Activated T-cell treated with anti-CD3 and anti-CD28 coated beads for 24 hours (primary cell): ENCODE data around the gene AUNIP.
"Not testable (repeated sequence)": the region's sequence is repeated elsewhere in the genome, so short reads cannot be mapped to it uniquely, and the experiment has no call there.

Experiments used
- DNase-seq: peaks from one replicate; pipeline ENCODE4 v3.0.0-alpha.2; 2020; ENCODE audit warnings: low read depth

Gene AUNIP

DNA sequence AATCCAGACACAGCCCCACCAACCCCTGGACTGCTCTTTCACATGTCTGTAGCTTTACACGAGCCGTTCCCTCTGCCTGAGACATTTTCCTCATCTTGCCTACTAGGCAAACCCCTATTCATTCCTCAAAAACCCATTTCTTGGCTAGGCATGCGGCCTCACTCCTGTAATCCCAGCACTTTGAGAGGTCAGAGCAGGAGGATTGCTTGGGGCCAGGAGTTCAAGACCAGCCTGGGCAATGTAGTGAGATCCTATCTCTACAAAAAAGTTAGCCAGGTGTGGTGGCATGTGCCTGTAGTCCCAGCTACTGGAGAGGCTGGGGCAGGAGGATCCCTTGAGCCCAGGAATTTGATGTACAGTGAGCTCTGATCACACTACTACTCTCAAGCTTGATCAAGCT lies 5.2 kb upstream of the AUNIP start:
- DNase-seq, result no peak

DNA sequence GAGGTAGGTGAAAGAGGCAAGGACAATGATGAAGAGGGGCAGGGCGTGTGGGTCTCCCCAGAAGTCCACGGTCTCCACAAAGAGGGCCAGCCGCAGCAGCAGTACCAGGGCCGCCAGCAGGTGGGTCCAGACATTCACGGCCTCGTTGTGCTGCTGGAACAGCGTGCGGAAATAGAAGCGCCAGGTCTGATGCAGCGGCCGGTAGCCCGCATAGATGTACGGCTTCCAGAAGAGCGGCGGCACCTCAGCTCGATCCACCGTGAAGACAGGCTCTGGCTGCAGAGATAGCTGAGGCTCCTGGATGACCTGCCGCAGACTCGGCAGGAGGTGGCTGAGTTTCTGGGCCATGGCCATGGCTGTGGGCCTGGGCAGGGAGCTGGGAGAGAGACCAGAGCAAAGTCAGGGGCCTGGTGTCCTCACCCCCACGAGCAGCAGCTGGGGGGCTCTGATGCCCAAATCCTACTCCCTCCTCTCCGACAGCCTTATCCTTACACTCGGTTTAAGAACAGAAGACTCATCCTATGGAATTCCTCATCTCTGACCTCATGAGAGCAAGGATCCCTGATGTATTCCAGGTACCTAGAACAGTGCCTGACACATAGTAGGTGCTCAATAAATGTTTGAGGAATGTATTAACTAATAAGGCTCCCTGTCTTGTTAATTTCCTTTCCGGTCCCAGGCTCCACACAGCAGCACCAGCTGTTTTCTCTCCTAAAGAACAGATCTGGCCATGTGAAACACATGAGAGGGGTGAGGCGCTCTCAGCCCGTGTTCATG lies 4.4 kb upstream of the AUNIP start:
- DNase-seq, result no peak

GRCh38 chr1:25862785-25863485 lies 3.7 kb upstream of the AUNIP start:
- DNase-seq, result no peak

DNA sequence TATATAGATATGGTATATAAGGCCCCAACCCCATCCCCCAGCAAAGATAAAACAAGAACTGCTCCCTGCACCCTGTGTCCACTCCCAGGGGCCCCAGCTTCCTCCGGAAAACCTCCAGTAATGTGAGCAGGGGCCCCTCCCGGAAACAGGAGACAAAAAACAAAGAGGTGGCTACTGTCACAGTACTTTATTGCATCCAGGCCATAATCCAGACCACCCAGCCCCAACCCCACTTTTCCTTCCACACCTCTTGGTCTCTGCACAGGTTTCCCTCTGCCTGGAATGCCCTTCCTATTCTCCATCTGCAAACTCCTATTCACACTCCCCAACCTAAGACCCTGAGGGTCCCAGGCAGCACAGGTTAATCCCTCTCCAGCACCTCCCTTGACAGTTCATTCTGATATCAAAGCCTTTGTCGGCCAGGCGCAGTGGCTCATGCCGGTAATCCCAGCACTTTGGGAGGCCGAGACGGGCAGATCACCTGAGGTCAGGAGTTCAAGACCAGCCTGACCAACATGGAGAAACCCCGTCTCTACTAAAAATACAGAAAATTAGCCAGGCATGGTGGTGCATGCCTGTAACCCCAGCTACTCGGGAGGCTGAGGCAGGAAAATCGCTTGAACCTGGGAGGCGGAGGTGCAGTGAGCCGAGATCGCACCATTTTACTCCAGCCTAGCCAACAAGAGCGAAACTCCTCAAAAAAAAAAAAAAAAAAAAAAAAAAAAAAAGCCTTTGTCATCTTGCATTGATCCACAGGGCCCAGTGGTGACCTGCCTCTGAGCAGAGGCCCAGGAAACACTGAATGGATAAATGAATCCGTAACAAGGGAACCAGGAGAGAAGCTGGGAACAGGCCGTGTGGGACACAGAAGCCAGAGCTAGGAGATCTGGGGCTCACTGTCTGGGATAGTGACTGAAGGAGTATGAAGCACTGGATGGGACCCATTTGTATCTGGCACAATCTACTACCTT lies 2.3 kb upstream of the AUNIP start:
- DNase-seq, result no peak

- no peak for DNase-seq
These were observed 763 bp downstream of the AUNIP start for GRCh38 chr1:25858494-25858893.

GRCh38 chr1:25856856-25857255 lies 2.4 kb downstream of the AUNIP start:
- no peak for DNase-seq

DNA sequence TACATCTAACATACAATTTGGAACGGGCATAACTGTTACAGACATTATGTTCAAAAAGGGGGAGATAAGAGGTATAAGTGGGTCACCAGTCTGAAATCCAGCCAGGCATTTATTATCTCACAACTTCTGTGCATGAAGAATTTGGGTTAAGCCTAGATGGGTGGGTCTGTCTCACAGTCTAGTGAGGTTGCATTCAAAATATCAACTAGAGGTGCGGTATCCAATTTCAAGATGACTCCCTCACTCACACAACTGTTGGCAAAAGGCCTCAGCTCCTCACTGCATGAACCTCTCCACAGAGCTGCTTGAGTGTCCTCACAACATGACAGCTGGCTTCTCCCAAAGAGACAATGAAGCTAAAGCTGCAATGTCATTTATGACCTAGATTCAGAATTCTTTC lies 4.7 kb downstream of the AUNIP start:
- no peak for DNase-seq

GRCh38 chr1:25848531-25848930 lies 10.7 kb downstream of the AUNIP start:
- DNase-seq, result no peak

DNA sequence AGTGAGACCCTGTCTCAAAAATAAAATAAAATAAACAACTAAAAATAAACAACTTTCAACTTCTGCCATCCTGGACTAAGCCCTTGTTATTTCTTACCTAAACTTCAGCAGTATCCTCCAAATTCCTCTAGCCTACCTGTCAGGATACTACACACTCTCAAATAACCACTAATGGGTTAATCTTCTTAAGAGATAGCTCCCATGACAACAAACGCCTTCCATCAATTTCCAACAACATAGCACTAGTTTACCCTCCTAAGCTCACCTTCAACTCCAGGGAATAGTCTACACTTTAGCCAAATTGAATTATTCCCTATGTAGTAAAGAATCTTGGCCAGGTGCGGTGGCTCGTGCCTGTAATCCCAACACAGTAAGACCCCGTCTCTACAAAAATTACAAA lies 11.3 kb downstream of the AUNIP start:
- DNase-seq, result no peak

GRCh38 chr1:25845664-25846063 lies 13.6 kb downstream of the AUNIP start:
- no peak for DNase-seq

DNA sequence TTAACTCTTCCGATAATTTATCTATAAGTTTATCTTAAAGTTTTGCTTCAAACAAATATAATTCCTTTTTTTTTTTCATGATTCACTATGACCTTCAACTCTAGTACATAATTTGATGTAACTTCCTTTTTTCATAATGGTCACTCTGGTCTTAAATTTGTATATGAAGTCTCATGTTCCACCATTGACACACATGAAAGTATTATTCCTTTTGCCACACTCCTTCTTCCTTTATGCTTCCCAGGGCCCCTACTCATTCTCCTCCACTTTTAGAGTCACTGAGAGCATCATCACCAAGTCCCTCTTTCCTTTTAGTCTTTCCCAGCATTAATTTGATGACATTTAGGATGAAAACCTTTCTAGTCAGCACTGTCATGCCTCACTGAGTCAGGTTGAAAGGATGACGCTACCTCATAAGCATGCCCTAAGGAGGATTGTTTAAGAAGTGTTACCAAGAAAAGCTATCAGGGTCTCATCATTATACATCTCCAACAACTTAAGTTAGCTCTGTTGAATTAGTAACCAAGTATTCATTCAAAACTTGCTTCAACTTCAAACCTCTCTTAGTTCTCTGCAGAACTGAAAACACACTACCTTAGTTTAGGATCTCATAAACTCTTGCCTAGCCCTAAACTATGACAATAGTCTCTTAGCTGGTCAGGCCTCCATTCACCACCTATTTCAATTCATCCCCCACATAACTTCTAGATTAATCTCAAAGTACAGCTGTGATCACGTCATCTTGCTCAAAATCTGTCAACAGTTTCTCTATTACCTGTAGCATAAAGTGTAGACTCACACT lies 14.5 kb downstream of the AUNIP start:
- DNase-seq, result no peak

GRCh38 chr1:25843483-25843882 lies 15.8 kb downstream of the AUNIP start:
- DNase-seq, result no peak

GRCh38 chr1:25839808-25840207 lies 19.4 kb downstream of the AUNIP start:
- not testable (repeated sequence) for DNase-seq

DNA sequence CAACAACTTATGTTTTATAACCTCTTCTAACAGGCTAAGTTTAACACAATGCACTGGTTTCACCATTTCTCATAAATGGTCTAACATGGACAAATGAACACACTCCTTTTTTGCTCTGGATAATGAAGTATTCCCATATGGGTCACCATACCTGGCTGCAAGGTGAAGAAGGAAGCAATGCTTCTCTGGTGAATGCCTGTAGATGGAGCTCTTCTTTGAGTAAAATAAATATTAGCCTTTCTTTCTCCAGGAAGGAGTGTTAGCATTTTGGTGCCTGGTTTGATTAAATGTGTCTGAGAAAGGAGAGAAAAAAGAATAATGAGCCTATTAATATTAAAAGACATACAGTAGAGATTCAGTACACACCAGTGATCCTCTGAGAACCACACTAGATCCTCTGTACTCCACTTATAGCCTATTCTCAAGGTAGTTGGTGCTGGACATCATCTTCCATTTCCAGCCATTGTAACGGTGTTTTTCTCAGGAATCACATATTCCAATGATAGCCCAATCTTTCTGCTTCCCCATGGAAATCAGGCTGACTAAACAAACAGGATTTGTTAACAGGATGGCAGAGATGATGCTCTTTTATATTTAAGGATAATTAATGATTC lies 21.9 kb downstream of the AUNIP start:
- DNase-seq, result no peak

- no peak for DNase-seq
These were observed 22.6 kb downstream of the AUNIP start for GRCh38 chr1:25836695-25837094.

DNA sequence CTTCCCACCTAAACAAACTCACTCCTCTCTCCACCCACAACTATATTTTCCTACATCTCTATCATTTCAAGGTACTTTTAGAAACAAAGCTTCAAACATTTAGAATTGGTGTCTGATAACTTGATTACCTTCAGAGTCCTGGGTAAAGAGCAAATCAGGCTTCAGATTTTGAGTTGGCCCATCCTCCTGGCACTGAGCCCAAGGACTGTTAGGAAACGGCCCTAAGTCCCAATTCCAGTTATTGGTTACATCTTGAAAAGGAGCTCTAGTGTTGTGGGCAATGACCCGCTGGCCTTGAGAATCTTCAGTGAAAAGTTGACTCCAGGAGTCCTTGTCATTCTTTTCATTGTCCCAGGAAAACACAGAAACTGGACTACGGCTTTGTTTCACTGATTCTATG lies 24.4 kb downstream of the AUNIP start:
- DNase-seq, result no peak

DNA sequence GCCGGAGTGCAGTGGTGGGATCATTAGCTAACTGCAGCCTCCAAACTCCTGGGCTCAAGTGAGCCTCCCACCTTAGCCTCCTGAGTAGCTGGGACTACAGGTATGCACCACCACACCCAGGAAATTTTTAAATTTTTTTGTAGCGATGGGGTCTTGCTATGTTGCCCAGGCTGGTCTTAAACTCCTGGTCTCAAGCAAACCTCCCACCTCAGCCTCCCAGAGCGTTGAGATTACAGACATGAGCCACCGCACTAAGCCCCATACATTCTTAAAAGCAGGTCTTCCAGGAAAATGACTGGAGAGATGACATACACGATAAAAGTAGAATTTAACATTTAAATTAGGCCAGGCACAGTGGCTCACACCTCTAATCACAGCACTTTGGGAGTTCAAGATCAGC lies 26.1 kb downstream of the AUNIP start:
- DNase-seq, result no peak

DNA sequence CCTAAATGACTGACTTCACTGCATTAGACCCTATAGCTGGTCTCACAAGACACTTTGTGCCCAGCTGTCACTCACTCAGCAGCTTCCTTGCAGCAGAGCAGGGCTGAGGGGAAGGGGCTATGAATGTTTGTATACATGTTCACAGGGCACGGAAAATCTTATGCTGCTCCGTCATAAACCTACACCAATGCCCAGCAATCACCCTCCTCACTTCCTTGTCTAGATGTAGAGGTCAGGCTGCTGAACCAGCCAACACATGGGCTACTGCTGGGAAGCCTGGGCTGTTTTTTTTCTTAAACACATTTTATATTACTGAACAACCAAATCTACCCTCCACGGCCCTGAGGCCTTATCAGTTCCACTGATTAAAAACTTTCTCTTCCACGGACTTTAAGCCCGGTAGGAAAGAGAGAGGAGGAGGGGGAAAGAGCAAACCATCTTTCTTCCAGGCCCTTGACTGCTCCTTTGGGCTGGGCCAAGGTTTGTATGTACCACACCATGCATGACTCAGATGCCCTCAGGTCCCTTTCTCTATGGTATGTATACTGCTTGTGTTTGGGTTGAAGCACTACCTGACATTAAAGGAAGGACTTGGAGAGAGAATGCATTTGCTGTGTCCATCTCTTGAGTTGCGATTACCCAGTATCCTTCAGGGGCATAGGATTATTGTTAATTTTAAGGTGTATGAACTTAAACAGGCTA lies 26.8 kb downstream of the AUNIP start:
- DNase-seq, result no peak

- no peak for DNase-seq
These were observed 27.6 kb downstream of the AUNIP start for GRCh38 chr1:25831569-25832196.

- DNase-seq, result no peak
These were observed 30.2 kb downstream of the AUNIP start for GRCh38 chr1:25829046-25829445.
